ENCODE data around the gene NEUROG1. TPM values are rescaled to one million over a fixed set of nuclear protein-coding genes. Genes with fewer than 3 reads are reported as not detected.

The NEUROG1 gene
- total and polyA plus RNA-seq, 8 donors = not detected

GRCh38 chr5:135539430-135540005 is 3.8 kb upstream of the NEUROG1 start:
- no peak for ATAC-seq
- intact Hi-C loops (cut with DNase I) = loop anchor here in 1 of 2 donors (10.0 kb wide), 1 partner anchor 75 kb away; no protein-coding TSS in a partner anchor
- DNase-seq = no peak
- no peaks in the 10 kb centered on the region for H3K9me3 ChIP-seq
- peaks cover 17 to 33% of the 10 kb centered on the region in 2 donors for H3K4me1 ChIP-seq
- H3K27ac ChIP-seq = no peak overlapping the region
- H3K27me3 ChIP-seq = peaks cover 70 to 99% of the 10 kb centered on the region in 2 donors
- no peak overlapping the region for H3K4me3 ChIP-seq
- no peak for TF ChIP-seq CTCF (IDR thresholded peaks at IDR 0.05)
- H3K36me3 ChIP-seq = no peaks in the 10 kb centered on the region

- Histone ChIP-seq H3K27me3 (peaks cover 70 to 99% of the 10 kb centered on the region in 2 donors), H3K27ac (no peak overlapping the region), H3K4me1 (peaks cover 5 to 22% of the 10 kb centered on the region in 2 donors), H3K4me3 (no peak overlapping the region), H3K36me3 (no peaks in the 10 kb centered on the region), H3K9me3 (no peaks in the 10 kb centered on the region)
- DNase-seq = no peak
- TF ChIP-seq CTCF (IDR thresholded peaks at IDR 0.05) = no peak
- intact Hi-C loops (cut with DNase I) = no loop called here
- no peak for ATAC-seq
Measured at GRCh38 chr5:135538261-135538660, 2.5 kb upstream of the NEUROG1 start.

GRCh38 chr5:135537745-135538144 is 2.0 kb upstream of the NEUROG1 start:
- Histone ChIP-seq H3K4me1 (peaks cover 5 to 19% of the 10 kb centered on the region in 2 donors), H3K9me3 (no peaks in the 10 kb centered on the region), H3K36me3 (no peaks in the 10 kb centered on the region), H3K4me3 (no peak overlapping the region), H3K27ac (no peak overlapping the region), H3K27me3 (peaks cover 65 to 100% of the 10 kb centered on the region in 2 donors)
- ATAC-seq (no peak), DNase-seq (no peak)
- intact Hi-C loops (cut with DNase I) = no loop called here
- no peak for TF ChIP-seq CTCF (IDR thresholded peaks at IDR 0.05)

GRCh38 chr5:135537271-135537670 is 1.5 kb upstream of the NEUROG1 start:
- intact Hi-C loops (cut with DNase I) = no loop called here
- Histone ChIP-seq H3K9me3 (no peaks in the 10 kb centered on the region), H3K27me3 (peaks cover 66 to 100% of the 10 kb centered on the region in 2 donors), H3K4me1 (peaks cover 5 to 19% of the 10 kb centered on the region in 2 donors), H3K36me3 (no peaks in the 10 kb centered on the region), H3K27ac (no peak overlapping the region), H3K4me3 (no peak overlapping the region)
- DNase-seq (no peak), ATAC-seq (no peak)
- no peak for TF ChIP-seq CTCF (IDR thresholded peaks at IDR 0.05)

- no peaks in the 10 kb centered on the region for H3K36me3 ChIP-seq
- H3K9me3 ChIP-seq = no peaks in the 10 kb centered on the region
- H3K4me1 ChIP-seq = peaks cover 5 to 19% of the 10 kb centered on the region in 2 donors
- peaks cover 51 to 99% of the 10 kb centered on the region in 2 donors for H3K27me3 ChIP-seq
- H3K27ac ChIP-seq = no peak overlapping the region
- intact Hi-C loops (cut with DNase I) = no loop called here
- DNase-seq (no peak), ATAC-seq (no peak)
- H3K4me3 ChIP-seq = no peak overlapping the region
- TF ChIP-seq CTCF (IDR thresholded peaks at IDR 0.05) = no peak
Measured at GRCh38 chr5:135535420-135535819, 344 bp downstream of the NEUROG1 start.
